ENCODE results near the gene PTPN9.
"Not testable (repeated sequence)": the region's sequence is repeated elsewhere in the genome, so short reads cannot be mapped to it uniquely, and the experiment has no call there.

The PTPN9 gene

GRCh38 chr15:75545064-75545463, 34.1 kb downstream of the PTPN9 start:
- no peak for TF ChIP-seq CTCF (IDR thresholded peaks at IDR 0.05; ENCODE audit: borderline replicate concordance, control extremely low read depth, extremely low read depth, insufficient read depth, missing control alignments)
- in situ Hi-C loops (cut with MboI; ENCODE audit: low sequenced_read_pairs, unreplicated experiment), result no loop called here

GRCh38 chr15:75544359-75544758, 34.8 kb downstream of the PTPN9 start:
- in situ Hi-C loops (cut with MboI; ENCODE audit: low sequenced_read_pairs, unreplicated experiment), result no loop called here
- DNase-seq (ENCODE audit: low spot score), result no peak
- no peak for TF ChIP-seq CTCF (IDR thresholded peaks at IDR 0.05; ENCODE audit: borderline replicate concordance, control extremely low read depth, extremely low read depth, insufficient read depth, missing control alignments)

More at GRCh38 chr15:75545064-75545463, 34.1 kb downstream of the PTPN9 start:
- no peak for DNase-seq (ENCODE audit: low spot score)

- in situ Hi-C loops (cut with MboI; ENCODE audit: low sequenced_read_pairs, unreplicated experiment); DNase-seq (ENCODE audit: low spot score): not testable (repeated sequence)
These were observed 36.1 kb downstream of the PTPN9 start for GRCh38 chr15:75542949-75543545.

DNA sequence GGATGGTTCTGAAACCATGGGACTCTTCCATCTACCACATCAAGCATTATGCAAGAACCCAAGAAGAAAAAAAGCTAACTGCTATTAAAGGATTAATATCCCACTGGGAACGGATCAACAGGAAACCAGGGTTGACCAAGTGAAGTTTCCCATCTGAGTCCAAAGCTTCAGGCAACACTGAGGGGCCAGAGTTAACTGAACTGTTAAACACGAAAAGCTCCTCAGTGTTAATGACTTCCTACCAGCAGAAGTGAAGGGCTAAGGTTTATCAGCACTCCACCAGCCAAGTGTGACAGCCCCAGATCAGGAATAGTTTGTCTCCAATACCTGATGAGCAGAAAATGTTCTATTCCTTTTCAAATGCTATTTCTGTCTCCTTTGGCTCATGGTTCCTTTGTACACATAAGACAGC, 36.7 kb downstream of the PTPN9 start:
- TF ChIP-seq CTCF (IDR thresholded peaks at IDR 0.05; ENCODE audit: borderline replicate concordance, control extremely low read depth, extremely low read depth, insufficient read depth, missing control alignments), result no peak
- no peak for DNase-seq (ENCODE audit: low spot score)
- in situ Hi-C loops (cut with MboI; ENCODE audit: low sequenced_read_pairs, unreplicated experiment), result no loop called here

GRCh38 chr15:75538376-75538775, 40.7 kb downstream of the PTPN9 start:
- no peak for TF ChIP-seq CTCF (IDR thresholded peaks at IDR 0.05; ENCODE audit: borderline replicate concordance, control extremely low read depth, extremely low read depth, insufficient read depth, missing control alignments)
- DNase-seq (ENCODE audit: low spot score), result no peak
- in situ Hi-C loops (cut with MboI; ENCODE audit: low sequenced_read_pairs, unreplicated experiment), result no loop called here

- no peak for DNase-seq (ENCODE audit: low spot score)
- in situ Hi-C loops (cut with MboI; ENCODE audit: low sequenced_read_pairs, unreplicated experiment), result no loop called here
- no peak for TF ChIP-seq CTCF (IDR thresholded peaks at IDR 0.05; ENCODE audit: borderline replicate concordance, control extremely low read depth, extremely low read depth, insufficient read depth, missing control alignments)
These were observed 45.2 kb downstream of the PTPN9 start for GRCh38 chr15:75533945-75534344.

- peak; percentile 12 for TF ChIP-seq CTCF (IDR thresholded peaks at IDR 0.05; ENCODE audit: borderline replicate concordance, control extremely low read depth, extremely low read depth, insufficient read depth, missing control alignments)
- DNase-seq (ENCODE audit: low spot score), result no peak
- in situ Hi-C loops (cut with MboI; ENCODE audit: low sequenced_read_pairs, unreplicated experiment), result no loop called here
These were observed 46.5 kb downstream of the PTPN9 start for GRCh38 chr15:75532413-75533250.

All from GM13976 (cell line).